Hypothalamus (tissue), 51 donors: ENCODE data around the gene KRT13.

ENCODE experiments used
- DNase-seq, 51 donors: peaks; one replicate each; lab custom pipeline; 2025; lab: John Stamatoyannopoulos, UW

The KRT13 gene

GRCh38 chr17:41538565-41538991 is 33.2 kb upstream of the KRT13 start:
- no peak for DNase-seq

- no peak for DNase-seq
Observed at GRCh38 chr17:41537990-41538389, 32.6 kb upstream of the KRT13 start.

GRCh38 chr17:41537614-41537954 is 32.2 kb upstream of the KRT13 start:
- no peak for DNase-seq

GRCh38 chr17:41536741-41537613 is 31.6 kb upstream of the KRT13 start:
- no peak for DNase-seq

- DNase-seq = no peak
Observed at GRCh38 chr17:41535764-41536481, 30.5 kb upstream of the KRT13 start.

- DNase-seq = no peak
Observed at GRCh38 chr17:41534899-41535546, 29.6 kb upstream of the KRT13 start.

GRCh38 chr17:41533613-41534012 is 28.2 kb upstream of the KRT13 start:
- DNase-seq = no peak

- no peak for DNase-seq
Observed at GRCh38 chr17:41532947-41533570, 27.6 kb upstream of the KRT13 start.

- DNase-seq = no peak
Observed at GRCh38 chr17:41531993-41532392, 26.6 kb upstream of the KRT13 start.

- DNase-seq = no peak
Observed at GRCh38 chr17:41530062-41531048, 24.9 kb upstream of the KRT13 start.

GRCh38 chr17:41529491-41529915 is 24.1 kb upstream of the KRT13 start:
- no peak for DNase-seq

- no peak for DNase-seq
Observed at GRCh38 chr17:41528959-41529353, 23.5 kb upstream of the KRT13 start.

- DNase-seq = no peak
Observed at GRCh38 chr17:41527063-41528023, 21.9 kb upstream of the KRT13 start.

GRCh38 chr17:41524261-41524660 is 18.8 kb upstream of the KRT13 start:
- no peak for DNase-seq

GRCh38 chr17:41523787-41524186 is 18.4 kb upstream of the KRT13 start:
- DNase-seq = no peak

GRCh38 chr17:41523225-41523593 is 17.8 kb upstream of the KRT13 start:
- no peak for DNase-seq

GRCh38 chr17:41522301-41523224 is 17.2 kb upstream of the KRT13 start:
- no peak for DNase-seq
